Measurements from ENCODE around the gene MTA3.

DNA sequence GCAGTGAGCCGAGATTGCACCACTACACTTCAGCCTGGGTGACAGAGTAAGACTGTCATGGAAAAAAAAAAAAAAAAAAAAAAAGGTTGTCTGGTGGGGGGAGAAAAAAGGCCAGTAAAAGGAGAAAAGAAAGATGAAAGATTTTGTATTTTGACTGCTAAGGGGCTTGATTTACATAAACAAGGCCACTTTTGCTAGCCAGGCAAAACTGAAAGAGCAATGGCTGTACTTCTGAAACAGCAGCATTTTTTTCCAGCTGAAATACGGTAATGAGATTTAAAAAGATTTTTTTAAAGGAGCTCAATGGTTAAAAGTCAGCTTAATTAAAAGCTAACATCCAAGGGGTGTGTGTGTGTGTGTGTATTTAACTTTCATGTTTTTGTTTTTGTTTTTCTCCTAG is 206.8 kb downstream of the MTA3 start:
- TF ChIP-seq, protein P1, sequence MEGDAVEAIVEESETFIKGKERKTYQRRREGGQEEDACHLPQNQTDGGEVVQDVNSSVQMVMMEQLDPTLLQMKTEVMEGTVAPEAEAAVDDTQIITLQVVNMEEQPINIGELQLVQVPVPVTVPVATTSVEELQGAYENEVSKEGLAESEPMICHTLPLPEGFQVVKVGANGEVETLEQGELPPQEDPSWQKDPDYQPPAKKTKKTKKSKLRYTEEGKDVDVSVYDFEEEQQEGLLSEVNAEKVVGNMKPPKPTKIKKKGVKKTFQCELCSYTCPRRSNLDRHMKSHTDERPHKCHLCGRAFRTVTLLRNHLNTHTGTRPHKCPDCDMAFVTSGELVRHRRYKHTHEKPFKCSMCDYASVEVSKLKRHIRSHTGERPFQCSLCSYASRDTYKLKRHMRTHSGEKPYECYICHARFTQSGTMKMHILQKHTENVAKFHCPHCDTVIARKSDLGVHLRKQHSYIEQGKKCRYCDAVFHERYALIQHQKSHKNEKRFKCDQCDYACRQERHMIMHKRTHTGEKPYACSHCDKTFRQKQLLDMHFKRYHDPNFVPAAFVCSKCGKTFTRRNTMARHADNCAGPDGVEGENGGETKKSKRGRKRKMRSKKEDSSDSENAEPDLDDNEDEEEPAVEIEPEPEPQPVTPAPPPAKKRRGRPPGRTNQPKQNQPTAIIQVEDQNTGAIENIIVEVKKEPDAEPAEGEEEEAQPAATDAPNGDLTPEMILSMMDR (conservative IDR thresholded peaks at IDR 0.05 in 1 of 2, IDR thresholded peaks at IDR 0.05 in 1 of 2; ENCODE audit: extremely low read depth in 1 of 2, insufficient read depth in 1 of 2, low read depth in 1 of 2, low read length in 2 of 2) = no peak
- no peak for TF ChIP-seq EZH2 (IDR thresholded peaks at IDR 0.05; ENCODE audit: borderline replicate concordance, low read length)
